Ishikawa (cell line): ENCODE data around the gene CTLA4.

Experiments
- CEBPB ChIP-seq: IDR thresholded peaks from 2 replicates; pipeline ENCODE4 v1.6.1; 2012
- CREB1 ChIP-seq: IDR thresholded peaks from 2 replicates; pipeline ENCODE4 v1.6.1; 2012; ENCODE audit warnings: low read depth
- EGR1 ChIP-seq: IDR thresholded peaks from 2 replicates; pipeline ENCODE4 v1.6.1; 2012
- EP300 ChIP-seq: IDR thresholded peaks from 2 replicates; pipeline ENCODE4 v1.6.1; 2012; ENCODE audit warnings: borderline replicate concordance
- FOXM1 ChIP-seq: IDR thresholded peaks from 2 replicates; pipeline ENCODE4 v1.6.1; 2012; ENCODE audit warnings: low read depth, borderline replicate concordance
- MAX ChIP-seq: IDR thresholded peaks from 2 replicates; pipeline ENCODE4 v1.6.1; 2012
- NFIC ChIP-seq: IDR thresholded peaks from 2 replicates; pipeline ENCODE4 v1.6.1; 2012
- RAD21 ChIP-seq: IDR thresholded peaks from 2 replicates; pipeline ENCODE4 v1.6.1; 2012; ENCODE audit warnings: low read depth
- REST ChIP-seq: IDR thresholded peaks from 2 replicates; pipeline ENCODE4 v1.6.1; 2012; ENCODE audit warnings: low read depth, mild to moderate bottlenecking
- TAF1 ChIP-seq: IDR thresholded peaks from 2 replicates; pipeline ENCODE4 v1.6.1; 2012; ENCODE audit warnings: low read depth, mild to moderate bottlenecking
- TCF12 ChIP-seq: IDR thresholded peaks from 2 replicates; pipeline ENCODE4 v1.6.1; 2012; ENCODE audit warnings: low read depth
- TEAD4 ChIP-seq: IDR thresholded peaks from 2 replicates; pipeline ENCODE4 v1.6.1; 2012
- USF1 ChIP-seq: IDR thresholded peaks from 2 replicates; pipeline ENCODE4 v1.6.1; 2012
- YY1 ChIP-seq: IDR thresholded peaks from 2 replicates; pipeline ENCODE4 v1.6.1; 2012; ENCODE audit warnings: low read depth
- ZBTB7A ChIP-seq: IDR thresholded peaks from 2 replicates; pipeline ENCODE4 v1.6.1; 2012; ENCODE audit warnings: low read depth

CTLA4 gene

DNA sequence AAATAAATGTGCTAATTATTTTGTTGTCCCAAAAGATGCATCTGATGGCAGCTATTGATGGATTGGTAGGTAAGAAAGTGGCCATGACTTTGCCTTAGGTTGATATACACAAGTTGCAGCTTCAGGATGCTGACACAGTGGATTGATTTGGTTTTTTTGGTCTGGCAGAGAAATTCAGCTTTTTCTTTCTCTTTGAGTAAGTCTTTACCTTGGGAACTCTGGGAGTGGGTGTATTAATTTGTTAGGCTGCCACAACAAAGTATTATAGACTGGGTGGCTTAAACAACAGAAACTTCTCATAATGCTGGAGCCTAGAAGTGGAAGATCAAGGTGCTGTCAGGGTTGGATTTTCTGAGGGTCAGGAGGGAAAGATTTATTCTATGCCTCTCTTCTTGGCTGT is 49.2 kb downstream of the CTLA4 start:
- TF ChIP-seq TCF12 = no peak

DNA sequence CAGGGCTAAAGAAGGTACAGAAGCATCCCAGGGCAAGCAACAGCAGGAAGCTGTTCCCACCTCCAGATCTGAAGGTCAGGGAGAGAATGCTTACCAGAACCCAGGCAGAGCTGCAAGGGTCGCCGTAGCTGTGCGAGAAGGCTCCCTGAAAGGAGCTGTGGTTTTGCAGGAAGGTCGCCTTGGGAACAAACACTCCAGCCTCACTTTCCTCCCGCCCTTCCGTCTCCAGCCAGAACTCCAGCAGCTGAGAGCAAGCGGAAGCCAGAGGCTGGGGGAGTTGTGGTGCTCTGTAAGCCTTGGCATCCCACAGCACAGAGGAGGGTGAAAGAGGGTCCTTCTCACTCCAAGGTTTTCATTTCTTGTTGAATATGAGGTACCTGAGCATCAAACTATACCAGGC is 50.7 kb downstream of the CTLA4 start:
- TF ChIP-seq MAX (no peak), REST (no peak), NFIC (no peak), EGR1 (no peak), TEAD4 (no peak), USF1 (no peak), YY1 (no peak), FOXM1 (no peak), CEBPB (no peak), TAF1 (no peak), ZBTB7A (no peak), TCF12 (no peak), EP300 (no peak), RAD21 (no peak), CREB1 (no peak)

- TF ChIP-seq REST (no peak), EP300 (no peak), CEBPB (no peak), USF1 (no peak), RAD21 (no peak), TCF12 (no peak)
Measured at GRCh38 chr2:203918839-203919238, 51.3 kb downstream of the CTLA4 start.
